Hepatocyte (in vitro differentiated cells): Measurements from ENCODE around the gene ZNF653. TPM values are rescaled to one million over a fixed set of nuclear protein-coding genes. Genes with fewer than 3 reads are reported as not detected.
"Not testable (repeated sequence)": the region's sequence is repeated elsewhere in the genome, so short reads cannot be mapped to it uniquely, and the experiment has no call there.

Source experiments
- DNase-seq: peaks from one replicate; pipeline ENCODE4 v3.0.0-alpha.2; 2016; ENCODE audit warnings: low spot score
- H2AFZ ChIP-seq: fragments of 200-600 bp; sonication (generic); 2 replicates; pipeline ENCODE4 v1.6.0; 2016; ENCODE audit warnings: antibody characterized with exemption, mild to moderate bottlenecking
- H3K27ac ChIP-seq: fragments of 200-600 bp; sonication (generic); 2 replicates; pipeline ENCODE4 v1.5.1; 2016; ENCODE audit warnings: mild to moderate bottlenecking
- H3K27me3 ChIP-seq: fragments of 200-600 bp; sonication (generic); 2 replicates; pipeline ENCODE4 v1.6.1; 2016
- H3K36me3 ChIP-seq: fragments of 200-600 bp; sonication (generic); replicated peaks from 2 replicates; pipeline ENCODE4 v1.5.1; 2016; ENCODE audit warnings: low read depth; ENCODE audit not compliant: insufficient read depth
- H3K4me1 ChIP-seq: fragments of 200-600 bp; sonication (generic); 2 replicates; pipeline ENCODE4 v1.5.1; 2016; ENCODE audit warnings: mild to moderate bottlenecking, moderate library complexity; ENCODE audit not compliant: insufficient read depth
- H3K4me2 ChIP-seq: fragments of 200-600 bp; sonication (generic); 2 replicates; pipeline ENCODE4 v1.6.0; 2016
- H3K4me3 ChIP-seq: fragments of 200-600 bp; sonication (generic); 2 replicates; pipeline ENCODE4 v1.5.1; 2016; ENCODE audit warnings: mild to moderate bottlenecking
- H3K79me2 ChIP-seq: fragments of 200-600 bp; sonication (generic); 2 replicates; pipeline ENCODE4 v1.6.0; 2017; ENCODE audit warnings: mild to moderate bottlenecking
- H3K9me2 ChIP-seq: fragments of 200-600 bp; sonication (generic); replicated peaks from 2 replicates; pipeline ENCODE4 v1.6.0; 2017; ENCODE audit warnings: mild to moderate bottlenecking; ENCODE audit not compliant: insufficient read depth
- H3K9me3 ChIP-seq: fragments of 200-600 bp; sonication (generic); 2 replicates; pipeline ENCODE4 v1.5.1; 2016; ENCODE audit warnings: low read depth, mild to moderate bottlenecking
- H4K20me1 ChIP-seq: fragments of 200-600 bp; sonication (generic); 2 replicates; pipeline ENCODE4 v1.6.0; 2016; ENCODE audit warnings: mild to moderate bottlenecking; ENCODE audit not compliant: insufficient read depth, poor library complexity, severe bottlenecking
- EZH2 ChIP-seq: fragments of 200-600 bp; sonication (generic); IDR thresholded peaks from 2 replicates; pipeline ENCODE4 v1.6.1; 2016; ENCODE audit warnings: antibody characterized with exemption, mild to moderate bottlenecking, borderline replicate concordance
- EZH2phosphoT487 ChIP-seq: fragments of 200-600 bp; sonication (generic); IDR thresholded peaks from one replicate; pipeline ENCODE4 v1.6.1; 2018; ENCODE audit warnings: antibody characterized with exemption, mild to moderate bottlenecking, low read depth, moderate library complexity; ENCODE audit not compliant: unreplicated experiment, severe bottlenecking
- WGBS: methylation state at CpG from one replicate; pipeline ENCODE4 v1.1.6; 2016; ENCODE audit warnings: low lambda C conversion rate; ENCODE audit errors: missing lambda C conversion rate; 5-methylcytosine and 5-hydroxymethylcytosine counted together
- polyA plus RNA-seq: library from polyadenylated mRNA; unstranded; fragments of >200 nt; fragmentation: Nextera tagmentation; extraction: Ambion mirVana; gene quantifications from 2 replicates; pipeline ENCODE4 v1.2.1, GENCODE V29; 2016
- total RNA-seq: library from RNA; depleted of rRNA; stranded (reverse); fragments of >200 nt; gene quantifications from 2 replicates; pipeline ENCODE4 v1.2.3, GENCODE V29; 2014
- TF ChIP-seq, protein P1 (sequence below): fragments of 200-600 bp; sonication (generic); IDR thresholded peaks from 2 replicates; pipeline ENCODE4 v1.5.1; 2016; ENCODE audit warnings: antibody characterized with exemption, mild to moderate bottlenecking; ENCODE audit not compliant: poor library complexity

ZNF653 gene
- total and polyA plus RNA-seq, 2 experiments from 2014 or later = 8.4 to 9.6 TPM

DNA sequence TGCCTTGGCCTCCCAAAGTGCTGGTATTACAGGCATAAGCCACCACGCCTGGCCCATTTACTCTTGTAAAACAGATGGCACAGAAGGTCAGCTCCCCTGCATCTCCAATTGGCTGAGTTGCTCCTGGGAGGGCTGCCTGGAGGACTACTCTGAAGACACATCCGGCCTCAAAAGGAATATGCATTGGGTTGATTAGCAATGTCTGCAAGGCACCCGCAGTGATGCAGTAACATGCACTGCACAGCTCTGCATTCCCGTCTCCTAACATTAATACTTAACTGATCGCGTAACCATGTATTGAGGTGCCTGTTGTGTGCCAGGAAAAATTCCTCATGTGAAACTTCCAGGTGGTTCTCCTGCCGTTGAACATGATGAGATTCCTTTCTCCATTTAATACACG lies 29.8 kb downstream of the ZNF653 start:
- Histone ChIP-seq H3K9me2 (no peaks in the 10 kb centered on the region), H3K9me3 (no peaks in the 10 kb centered on the region), H3K4me2 (no peak overlapping the region), H2AFZ (no peak overlapping the region), H4K20me1 (no peaks in the 10 kb centered on the region), H3K4me1 (no peaks in the 10 kb centered on the region), H3K4me3 (no peak overlapping the region), H3K79me2 (no peaks in the 10 kb centered on the region), H3K36me3 (no peaks in the 10 kb centered on the region), H3K27ac (no peak overlapping the region), H3K27me3 (peaks cover 35% of the 10 kb centered on the region)
- WGBS = 85% methylated on average over 8 of the region's 8 CpGs
- TF ChIP-seq, protein P1, sequence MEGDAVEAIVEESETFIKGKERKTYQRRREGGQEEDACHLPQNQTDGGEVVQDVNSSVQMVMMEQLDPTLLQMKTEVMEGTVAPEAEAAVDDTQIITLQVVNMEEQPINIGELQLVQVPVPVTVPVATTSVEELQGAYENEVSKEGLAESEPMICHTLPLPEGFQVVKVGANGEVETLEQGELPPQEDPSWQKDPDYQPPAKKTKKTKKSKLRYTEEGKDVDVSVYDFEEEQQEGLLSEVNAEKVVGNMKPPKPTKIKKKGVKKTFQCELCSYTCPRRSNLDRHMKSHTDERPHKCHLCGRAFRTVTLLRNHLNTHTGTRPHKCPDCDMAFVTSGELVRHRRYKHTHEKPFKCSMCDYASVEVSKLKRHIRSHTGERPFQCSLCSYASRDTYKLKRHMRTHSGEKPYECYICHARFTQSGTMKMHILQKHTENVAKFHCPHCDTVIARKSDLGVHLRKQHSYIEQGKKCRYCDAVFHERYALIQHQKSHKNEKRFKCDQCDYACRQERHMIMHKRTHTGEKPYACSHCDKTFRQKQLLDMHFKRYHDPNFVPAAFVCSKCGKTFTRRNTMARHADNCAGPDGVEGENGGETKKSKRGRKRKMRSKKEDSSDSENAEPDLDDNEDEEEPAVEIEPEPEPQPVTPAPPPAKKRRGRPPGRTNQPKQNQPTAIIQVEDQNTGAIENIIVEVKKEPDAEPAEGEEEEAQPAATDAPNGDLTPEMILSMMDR = no peak
- no peak for TF ChIP-seq EZH2
- TF ChIP-seq EZH2phosphoT487 = no peak
- DNase-seq = no peak

DNA sequence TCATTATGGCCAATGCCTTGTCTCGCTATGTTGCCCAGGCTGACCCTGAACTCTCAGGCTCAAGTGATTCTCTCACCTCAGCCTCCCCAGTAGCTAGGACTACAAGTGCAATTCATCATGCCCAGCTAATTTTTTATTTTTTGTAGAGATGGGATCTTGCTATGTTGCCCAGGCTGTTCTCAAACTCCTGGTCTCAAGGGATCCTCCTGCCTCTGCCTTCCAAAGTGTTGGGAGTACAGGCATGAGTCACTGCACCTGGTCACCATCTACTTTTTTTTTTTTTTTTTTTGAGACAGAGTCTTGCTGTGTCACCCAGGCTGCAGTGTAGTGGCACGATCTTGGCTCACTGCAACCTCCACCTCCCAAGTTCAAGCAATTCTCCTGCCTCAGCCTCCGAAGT lies 30.3 kb downstream of the ZNF653 start:
- not testable (repeated sequence) for H3K27ac ChIP-seq, H2AFZ ChIP-seq, H3K4me2 ChIP-seq, H3K9me3 ChIP-seq, H3K4me1 ChIP-seq, H3K79me2 ChIP-seq, H3K4me3 ChIP-seq, H3K9me2 ChIP-seq, H3K36me3 ChIP-seq, H4K20me1 ChIP-seq, DNase-seq
- peaks cover 30% of the 10 kb centered on the region for H3K27me3 ChIP-seq
- WGBS = 92% methylated on average over 3 of the region's 3 CpGs

DNA sequence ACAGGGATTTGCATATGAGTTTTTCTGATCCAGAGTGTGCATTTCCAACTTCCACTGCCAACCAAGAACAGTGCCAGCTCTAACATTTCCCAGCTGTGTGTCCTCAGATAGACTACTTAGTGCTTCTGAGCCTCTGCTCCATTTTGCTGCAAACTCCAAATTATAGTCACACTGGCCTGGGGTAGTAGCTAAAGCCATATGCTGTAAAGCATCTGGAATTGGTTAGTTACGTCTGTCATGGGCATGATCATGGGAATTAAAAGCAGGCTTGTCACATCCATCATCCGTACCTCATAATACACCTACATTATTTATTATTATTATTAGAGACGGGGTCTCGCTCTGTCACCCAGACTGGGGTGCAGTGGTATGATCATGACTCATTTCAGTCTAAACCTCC lies 31.9 kb downstream of the ZNF653 start:
- Histone ChIP-seq H3K9me3 (no peaks in the 10 kb centered on the region), H3K4me3 (no peak overlapping the region), H3K9me2 (no peaks in the 10 kb centered on the region), H3K27ac (no peak overlapping the region), H3K4me1 (no peaks in the 10 kb centered on the region), H2AFZ (no peak overlapping the region), H3K79me2 (no peaks in the 10 kb centered on the region), H3K36me3 (no peaks in the 10 kb centered on the region), H4K20me1 (no peaks in the 10 kb centered on the region), H3K27me3 (peaks cover 14% of the 10 kb centered on the region), H3K4me2 (no peak overlapping the region)
- TF ChIP-seq, protein P1 = no peak
- WGBS = 52% methylated on average over 4 of the region's 4 CpGs
- no peak for DNase-seq

DNA sequence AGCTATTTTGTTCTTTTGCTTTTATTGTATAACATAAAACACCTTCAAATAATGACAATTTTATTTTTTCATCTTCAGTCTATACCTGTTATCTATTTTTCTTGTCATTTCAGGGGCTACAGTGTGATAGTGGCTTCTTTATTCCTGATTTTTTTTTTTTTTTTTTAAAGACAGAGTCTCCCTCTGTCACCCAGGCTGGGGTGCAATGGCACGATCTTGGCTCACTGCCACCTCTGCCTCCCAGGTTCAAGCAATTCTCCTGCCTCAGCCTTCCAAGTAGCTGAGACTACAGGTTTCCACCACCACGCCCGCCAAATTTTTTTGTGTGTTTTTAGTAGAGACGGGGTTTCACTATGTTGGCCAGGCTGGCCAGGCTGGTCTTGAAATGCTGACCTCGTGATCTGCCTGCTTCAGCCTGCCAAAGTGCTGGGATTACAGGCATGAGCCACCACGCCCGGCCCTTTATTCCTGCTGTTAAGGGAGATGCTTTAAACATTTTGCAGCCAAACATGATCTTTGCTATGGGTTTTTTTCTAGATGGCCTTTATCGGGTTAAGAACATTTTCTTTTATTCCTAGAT lies 37.3 kb downstream of the ZNF653 start:
- H3K4me2 ChIP-seq, H2AFZ ChIP-seq, H3K27ac ChIP-seq, H4K20me1 ChIP-seq, DNase-seq, H3K9me2 ChIP-seq, H3K36me3 ChIP-seq, H3K9me3 ChIP-seq, H3K79me2 ChIP-seq, H3K27me3 ChIP-seq, H3K4me1 ChIP-seq, H3K4me3 ChIP-seq: not testable (repeated sequence)
- 81% methylated on average over 8 of the region's 8 CpGs for WGBS

DNA sequence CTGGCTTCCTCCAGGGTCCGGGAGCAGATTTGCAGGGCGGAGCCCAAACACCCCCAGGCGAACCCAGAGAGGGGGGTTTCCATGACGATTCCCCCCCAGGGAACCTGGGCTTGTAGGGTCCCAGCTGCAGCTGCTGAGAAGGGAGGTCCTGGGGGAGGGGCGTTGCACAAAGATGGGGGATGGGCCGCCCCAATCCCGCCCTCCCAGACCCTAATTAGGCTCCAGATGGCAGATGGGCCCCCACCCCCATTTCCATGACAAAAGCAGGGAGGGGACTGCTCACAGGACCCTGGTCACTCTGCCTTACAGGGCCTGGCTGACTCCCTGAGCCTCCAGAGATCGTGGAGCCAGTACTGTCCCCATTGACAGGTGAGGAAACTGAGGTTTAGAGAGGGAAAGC lies 40.0 kb downstream of the ZNF653 start:
- no peaks in the 10 kb centered on the region for H3K4me1 ChIP-seq
- no peaks in the 10 kb centered on the region for H3K9me3 ChIP-seq
- no peak for TF ChIP-seq EZH2phosphoT487
- TF ChIP-seq, protein P1 = no peak
- TF ChIP-seq EZH2 = no peak
- H3K9me2 ChIP-seq = no peaks in the 10 kb centered on the region
- no peaks in the 10 kb centered on the region for H3K36me3 ChIP-seq
- H3K4me3 ChIP-seq = no peak overlapping the region
- no peaks in the 10 kb centered on the region for H4K20me1 ChIP-seq
- H3K79me2 ChIP-seq = no peaks in the 10 kb centered on the region
- H3K4me2 ChIP-seq = no peak overlapping the region
- 82% methylated on average over 6 of the region's 8 CpGs for WGBS
- no peak for DNase-seq
- no peaks in the 10 kb centered on the region for H3K27me3 ChIP-seq
- H3K27ac ChIP-seq = no peak overlapping the region
- H2AFZ ChIP-seq = no peak overlapping the region
